GM12878 (cell line): Measurements from ENCODE around the gene MATN1. TPM values are rescaled to one million over a fixed set of nuclear protein-coding genes. Genes with fewer than 3 reads are reported as not detected.
A peak's percentile ranks its signal among the peaks of the same experiment; 100 is the strongest.

Experiments
- BHLHE40 ChIP-seq, 2 experiments: fragments of 450-650 bp in 1 of 2; IDR thresholded peaks; 2 replicates each; pipeline ENCODE4 v1.6.1; 2011 to 2017; ENCODE audit warnings: low read depth in 2 of 2, borderline replicate concordance in 1 of 2, improper control_type of control experiment in 1 of 2, low read length in 1 of 2, mild to moderate bottlenecking in 1 of 2
- BMI1 ChIP-seq: fragments of 450-650 bp; IDR thresholded peaks from 2 replicates; pipeline ENCODE4 v1.6.1; 2016; ENCODE audit warnings: mild to moderate bottlenecking, moderate library complexity, borderline replicate concordance
- CHD1 ChIP-seq: IDR thresholded peaks from 2 replicates; pipeline ENCODE4 v1.6.1; 2012; ENCODE audit warnings: low read depth, low read length, improper control_type of control experiment
- EGR1 ChIP-seq, 2 experiments: IDR thresholded peaks; 1 replicate in 1 of 2; 2 replicates in 1 of 2; pipeline ENCODE4 v1.6.1; 2011 to 2012; ENCODE audit warnings: low read depth in 2 of 2, low read length in 2 of 2, borderline replicate concordance in 1 of 2, mild to moderate bottlenecking in 1 of 2, moderate library complexity in 1 of 2
- ETV6 ChIP-seq, 2 experiments: fragments of 450-650 bp in 1 of 2; IDR thresholded peaks in 1 of 2; conservative IDR thresholded peaks in 1 of 2; 2 replicates each; pipeline ENCODE4 v1.6.1; 2014; ENCODE audit warnings: antibody characterized with exemption in 1 of 2, borderline replicate concordance in 1 of 2, low read depth in 1 of 2, mild to moderate bottlenecking in 1 of 2, moderate library complexity in 1 of 2
- GABPA ChIP-seq: IDR thresholded peaks from 2 replicates; pipeline ENCODE4 v1.6.1; 2014; ENCODE audit warnings: antibody characterized with exemption, low read depth, mild to moderate bottlenecking, inconsistent platforms
- MLLT1 ChIP-seq: fragments of 450-650 bp; IDR thresholded peaks from 2 replicates; pipeline ENCODE4 v1.6.1; 2016; ENCODE audit warnings: mild to moderate bottlenecking
- MTA3 ChIP-seq: IDR thresholded peaks from 2 replicates; pipeline ENCODE4 v1.6.1; 2012; ENCODE audit warnings: low read length, inconsistent platforms, borderline replicate concordance
- MYC ChIP-seq: IDR thresholded peaks from 2 replicates; pipeline ENCODE4 v1.6.1; 2011; ENCODE audit warnings: mild to moderate bottlenecking, low read length, moderate library complexity, inconsistent platforms; ENCODE audit not compliant: insufficient read depth, insufficient replicate concordance, insufficient read length, severe bottlenecking
- NBN ChIP-seq: fragments of 450-650 bp; IDR thresholded peaks from 2 replicates; pipeline ENCODE4 v1.6.1; 2016
- PAX8 ChIP-seq: fragments of 450-650 bp; IDR thresholded peaks from 2 replicates; pipeline ENCODE4 v1.6.1; 2017; ENCODE audit warnings: mild to moderate bottlenecking, moderate library complexity
- RAD21 ChIP-seq: IDR thresholded peaks from 2 replicates; pipeline ENCODE4 v1.6.1; 2011; ENCODE audit warnings: mild to moderate bottlenecking, low read depth, low read length, moderate library complexity; ENCODE audit not compliant: insufficient read depth
- RBBP5 ChIP-seq: fragments of 200-600 bp; sonication (generic); conservative IDR thresholded peaks from 2 replicates; pipeline ENCODE4 v1.6.1; 2016
- SIN3A ChIP-seq: IDR thresholded peaks from 2 replicates; pipeline ENCODE4 v1.6.1; 2012; ENCODE audit warnings: low read depth, low read length, improper control_type of control experiment
- SPI1 ChIP-seq: IDR thresholded peaks from 2 replicates; pipeline ENCODE4 v1.6.1; 2011; ENCODE audit warnings: low read depth, mild to moderate bottlenecking, low read length, moderate library complexity, borderline replicate concordance; ENCODE audit not compliant: insufficient read depth
- TCF12 ChIP-seq: IDR thresholded peaks from 2 replicates; pipeline ENCODE4 v1.6.1; 2011; ENCODE audit warnings: low read depth, mild to moderate bottlenecking, low read length
- ZBTB4 ChIP-seq: fragments of 450-650 bp; formaldehyde crosslinking; IDR thresholded peaks from 2 replicates; pipeline ENCODE4 v1.4.0; 2022; ENCODE audit warnings: mild to moderate bottlenecking, moderate library complexity
- ZNF207 ChIP-seq: fragments of 450-650 bp; IDR thresholded peaks from 2 replicates; pipeline ENCODE4 v1.6.1; 2014; ENCODE audit warnings: antibody characterized with exemption, mild to moderate bottlenecking, borderline replicate concordance
- ZNF24 ChIP-seq: fragments of 450-650 bp; IDR thresholded peaks from 2 replicates; pipeline ENCODE4 v1.6.1; 2017; ENCODE audit warnings: antibody characterized with exemption, mild to moderate bottlenecking
- ZNF274 ChIP-seq: IDR thresholded peaks from one replicate; pipeline ENCODE4 v1.8.0; 2011; ENCODE audit not compliant: insufficient read length, insufficient read depth
- polyA plus RNA-seq, 11 experiments: library from polyadenylated mRNA; depleted of rRNA in 4 of 11; unstranded in 6 of 11; stranded (reverse) in 5 of 11; fragments of >200 nt; fragmentation: Nextera tagmentation in 4 of 11; fragmentation: Illumina TruSeq in 1 of 11; extraction: Ambion mirVana in 4 of 11; extraction: Trizol in 1 of 11; gene quantifications; 1 replicate in 1 of 11; 2 replicates in 10 of 11; pipeline versions ENCODE4 v1.2.1 to v1.2.3, GENCODE V29; 2011 to 2016; ENCODE audit warnings: inconsistent platforms in 2 of 11, missing spikeins in 2 of 11, low read depth in 1 of 11
- total RNA-seq, 4 experiments: library from RNA; depleted of rRNA in 3 of 4; stranded (reverse); fragments of >200 nt in 3 of 4; fragmentation: Illumina TruSeq in 1 of 4; extraction: Trizol in 1 of 4; gene quantifications; 2 replicates each; pipeline versions ENCODE4 v1.2.1 to v1.2.3, GENCODE V29; 2013 to 2021
- TF ChIP-seq, protein P1 (sequence below): fragments of 450-650 bp; IDR thresholded peaks from 2 replicates; pipeline ENCODE4 v1.6.1; 2016; ENCODE audit warnings: mild to moderate bottlenecking, moderate library complexity, borderline replicate concordance

MATN1 gene
- total and polyA plus RNA-seq, 10 of the 15 experiments (the other 5 are each of a cell fraction or from before 2014, with no cell fraction given), result 0.04 to 0.50 (median 0.10) TPM; not detected in 1

GRCh38 chr1:30730346-30731108 lies 7.1 kb upstream of the MATN1 start (continued):
- TF ChIP-seq ZNF274, result no peak
- TF ChIP-seq ETV6 (conservative IDR thresholded peaks at IDR 0.05 in 1 of 2, IDR thresholded peaks at IDR 0.05 in 1 of 2; ENCODE audit: borderline replicate concordance in 1 of 2, low read depth in 1 of 2), result peak in 1 of 2 experiments; percentile 62; a peak in 1 of 4 replicates
- TF ChIP-seq PAX8, result no peak
- TF ChIP-seq NBN, result no peak
- TF ChIP-seq ZNF207, result no peak
- TF ChIP-seq RAD21, result no peak
- TF ChIP-seq CHD1, result no peak
- no peak for TF ChIP-seq SIN3A
- TF ChIP-seq GABPA, result no peak
- 0 out of 2 replicates have a peak, but pooled peaks have one; percentile 16 for TF ChIP-seq SPI1
- no peak for TF ChIP-seq MYC
- TF ChIP-seq RBBP5, result no peak
- TF ChIP-seq TCF12, result peak; percentile 87
- no peak for TF ChIP-seq ZNF24
- 0 out of 4 replicates have a peak, but pooled peaks of 1 of the 2 experiments have one; percentile 23 for TF ChIP-seq BHLHE40 (IDR thresholded peaks at IDR 0.05; ENCODE audit: borderline replicate concordance in 1 of 2, low read depth in 2 of 2, low read length in 1 of 2)
- no peak for TF ChIP-seq EGR1 (IDR thresholded peaks at IDR 0.05; ENCODE audit: borderline replicate concordance in 1 of 2, low read depth in 2 of 2, low read length in 2 of 2)
- TF ChIP-seq MTA3, result 0 out of 2 replicates have a peak, but pooled peaks have one; percentile 6
- TF ChIP-seq BMI1, result no peak
- no peak for TF ChIP-seq MLLT1
- no peak for TF ChIP-seq ZBTB4 (CRISPR knock-in tag)
- TF ChIP-seq, protein P1, sequence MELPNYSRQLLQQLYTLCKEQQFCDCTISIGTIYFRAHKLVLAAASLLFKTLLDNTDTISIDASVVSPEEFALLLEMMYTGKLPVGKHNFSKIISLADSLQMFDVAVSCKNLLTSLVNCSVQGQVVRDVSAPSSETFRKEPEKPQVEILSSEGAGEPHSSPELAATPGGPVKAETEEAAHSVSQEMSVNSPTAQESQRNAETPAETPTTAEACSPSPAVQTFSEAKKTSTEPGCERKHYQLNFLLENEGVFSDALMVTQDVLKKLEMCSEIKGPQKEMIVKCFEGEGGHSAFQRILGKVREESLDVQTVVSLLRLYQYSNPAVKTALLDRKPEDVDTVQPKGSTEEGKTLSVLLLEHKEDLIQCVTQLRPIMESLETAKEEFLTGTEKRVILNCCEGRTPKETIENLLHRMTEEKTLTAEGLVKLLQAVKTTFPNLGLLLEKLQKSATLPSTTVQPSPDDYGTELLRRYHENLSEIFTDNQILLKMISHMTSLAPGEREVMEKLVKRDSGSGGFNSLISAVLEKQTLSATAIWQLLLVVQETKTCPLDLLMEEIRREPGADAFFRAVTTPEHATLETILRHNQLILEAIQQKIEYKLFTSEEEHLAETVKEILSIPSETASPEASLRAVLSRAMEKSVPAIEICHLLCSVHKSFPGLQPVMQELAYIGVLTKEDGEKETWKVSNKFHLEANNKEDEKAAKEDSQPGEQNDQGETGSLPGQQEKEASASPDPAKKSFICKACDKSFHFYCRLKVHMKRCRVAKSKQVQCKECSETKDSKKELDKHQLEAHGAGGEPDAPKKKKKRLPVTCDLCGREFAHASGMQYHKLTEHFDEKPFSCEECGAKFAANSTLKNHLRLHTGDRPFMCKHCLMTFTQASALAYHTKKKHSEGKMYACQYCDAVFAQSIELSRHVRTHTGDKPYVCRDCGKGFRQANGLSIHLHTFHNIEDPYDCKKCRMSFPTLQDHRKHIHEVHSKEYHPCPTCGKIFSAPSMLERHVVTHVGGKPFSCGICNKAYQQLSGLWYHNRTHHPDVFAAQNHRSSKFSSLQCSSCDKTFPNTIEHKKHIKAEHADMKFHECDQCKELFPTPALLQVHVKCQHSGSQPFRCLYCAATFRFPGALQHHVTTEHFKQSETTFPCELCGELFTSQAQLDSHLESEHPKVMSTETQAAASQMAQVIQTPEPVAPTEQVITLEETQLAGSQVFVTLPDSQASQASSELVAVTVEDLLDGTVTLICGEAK, result no peak
